ENCODE results near the gene VEPH1. TPM values are rescaled to one million over a fixed set of nuclear protein-coding genes. Genes with fewer than 3 reads are reported as not detected.

The VEPH1 gene
- total RNA-seq, 1 experiment from 2014 or later, result not detected

GRCh38 chr3:157263027-157263426 is 240.2 kb downstream of the VEPH1 start:
- no peak for DNase-seq (ENCODE audit: low spot score)

GRCh38 chr3:157261000-157261399 is 242.2 kb downstream of the VEPH1 start:
- DNase-seq (ENCODE audit: low spot score), result no peak

GRCh38 chr3:157259825-157260224 is 243.4 kb downstream of the VEPH1 start:
- DNase-seq (ENCODE audit: low spot score), result no peak

GRCh38 chr3:157257101-157257500 is 246.1 kb downstream of the VEPH1 start:
- DNase-seq (ENCODE audit: low spot score), result no peak

GRCh38 chr3:157255797-157256196 is 247.4 kb downstream of the VEPH1 start:
- DNase-seq (ENCODE audit: low spot score), result no peak

- DNase-seq (ENCODE audit: low spot score), result no peak
Observed at GRCh38 chr3:157251685-157252084, 251.5 kb downstream of the VEPH1 start.

- DNase-seq (ENCODE audit: low spot score), result no peak
Observed at GRCh38 chr3:157249606-157250005, 253.6 kb downstream of the VEPH1 start.

- DNase-seq (ENCODE audit: low spot score), result no peak
Observed at GRCh38 chr3:157248590-157249422, 254.4 kb downstream of the VEPH1 start.

GRCh38 chr3:157247391-157247790 is 255.8 kb downstream of the VEPH1 start:
- no peak for DNase-seq (ENCODE audit: low spot score)

GRCh38 chr3:157242836-157243235 is 260.4 kb downstream of the VEPH1 start:
- DNase-seq (ENCODE audit: low spot score), result no peak

GRCh38 chr3:157241599-157241998 is 261.6 kb downstream of the VEPH1 start:
- DNase-seq (ENCODE audit: low spot score), result no peak

GRCh38 chr3:157240408-157240807 is 262.8 kb downstream of the VEPH1 start:
- DNase-seq (ENCODE audit: low spot score), result no peak

- peak; percentile 76 for DNase-seq (ENCODE audit: low spot score)
Observed at GRCh38 chr3:157239082-157239704, 264.0 kb downstream of the VEPH1 start.

GRCh38 chr3:157238457-157238856 is 264.8 kb downstream of the VEPH1 start:
- no peak for DNase-seq (ENCODE audit: low spot score)

- DNase-seq (ENCODE audit: low spot score), result no peak
Observed at GRCh38 chr3:157237886-157238285, 265.3 kb downstream of the VEPH1 start.

GRCh38 chr3:157235291-157235690 is 267.9 kb downstream of the VEPH1 start:
- no peak for DNase-seq (ENCODE audit: low spot score)

- no peak for DNase-seq (ENCODE audit: low spot score)
Observed at GRCh38 chr3:157233923-157234322, 269.3 kb downstream of the VEPH1 start.

GRCh38 chr3:157232141-157232540 is 271.1 kb downstream of the VEPH1 start:
- DNase-seq (ENCODE audit: low spot score), result no peak

GRCh38 chr3:157231071-157231470 is 272.1 kb downstream of the VEPH1 start:
- DNase-seq (ENCODE audit: low spot score), result no peak

GRCh38 chr3:157226173-157226847 is 276.9 kb downstream of the VEPH1 start:
- no peak for DNase-seq (ENCODE audit: low spot score)

- no peak for DNase-seq (ENCODE audit: low spot score)
Observed at GRCh38 chr3:157225001-157225400, 278.2 kb downstream of the VEPH1 start.

GRCh38 chr3:157220883-157221282 is 282.3 kb downstream of the VEPH1 start:
- DNase-seq (ENCODE audit: low spot score), result no peak

- no peak for DNase-seq (ENCODE audit: low spot score)
Observed at GRCh38 chr3:157220211-157220610, 283.0 kb downstream of the VEPH1 start.
